Subcutaneous abdominal adipose tissue (tissue), 5 donors: Measurements from ENCODE around the gene CYB5B.

Experiments used
- H3K27ac ChIP-seq: one replicate; pipeline ENCODE4 v1.7.0; 2013; ENCODE audit warnings: low read depth, mild to moderate bottlenecking, inconsistent platforms, low read length, moderate library complexity
- H3K27me3 ChIP-seq, 5 donors: one replicate each; pipeline ENCODE4 v1.7.0; 2013; ENCODE audit warnings: low read length in 5 of 5, inconsistent platforms in 1 of 5; ENCODE audit not compliant: control insufficient read depth in 5 of 5, insufficient read depth in 4 of 5
- H3K36me3 ChIP-seq, 5 donors: one replicate each; pipeline ENCODE4 v1.7.0; 2013; ENCODE audit warnings: low read length in 5 of 5; ENCODE audit not compliant: control insufficient read depth in 5 of 5, insufficient read depth in 5 of 5
- H3K4me1 ChIP-seq, 5 donors: one replicate each; pipeline ENCODE4 v1.7.0; 2013; ENCODE audit warnings: low read length in 5 of 5, mild to moderate bottlenecking in 3 of 5, moderate library complexity in 1 of 5; ENCODE audit not compliant: control insufficient read depth in 5 of 5, insufficient read depth in 5 of 5
- H3K4me3 ChIP-seq, 5 donors: one replicate each; pipeline ENCODE4 v1.7.0; 2013; ENCODE audit warnings: low read length in 5 of 5, low read depth in 1 of 5
- H3K9ac ChIP-seq, 5 donors: one replicate each; pipeline ENCODE4 v1.7.0; 2013; ENCODE audit warnings: low read length in 5 of 5, mild to moderate bottlenecking in 4 of 5, moderate library complexity in 3 of 5
- H3K9me3 ChIP-seq, 5 donors: one replicate each; pipeline ENCODE4 v1.7.0; 2013; ENCODE audit warnings: low read length in 5 of 5; ENCODE audit not compliant: control insufficient read depth in 5 of 5
- donor health status: healthy.
- donor health status: healthy.
- donor health status: healthy.
- donor health status: healthy.
- donor health status: healthy.

CYB5B gene

DNA sequence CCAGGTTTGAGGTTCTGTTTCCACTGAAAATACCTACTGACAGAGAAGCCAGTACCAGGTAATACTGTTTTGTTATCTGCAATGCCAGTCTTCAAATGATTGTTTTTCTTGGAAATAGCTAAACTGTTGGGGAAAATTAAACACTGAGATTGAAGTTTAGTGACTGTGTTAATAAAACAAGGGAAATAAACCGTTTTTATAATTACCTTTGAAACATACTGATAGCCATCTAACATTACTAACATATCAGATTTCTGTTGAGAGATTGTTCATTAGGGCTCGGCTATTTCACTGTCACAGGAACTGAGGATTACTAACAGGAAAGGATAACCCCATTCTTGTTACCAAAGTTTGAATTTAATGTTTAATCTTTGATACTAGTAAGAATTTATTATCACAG, 42.1 kb downstream of the CYB5B start:
- peaks cover 0 to 25% (median 19%) of the 10 kb centered on the region in 5 donors for H3K4me1 ChIP-seq
- H3K27ac ChIP-seq: no peak overlapping the region
- H3K36me3 ChIP-seq: peaks cover 5 to 12% (median 7%) of the 10 kb centered on the region in 5 donors
- no peaks in the 10 kb centered on the region for H3K27me3 ChIP-seq
- no peaks in the 10 kb centered on the region for H3K9me3 ChIP-seq
- no peak overlapping the region for H3K9ac ChIP-seq
- no peak overlapping the region for H3K4me3 ChIP-seq

DNA sequence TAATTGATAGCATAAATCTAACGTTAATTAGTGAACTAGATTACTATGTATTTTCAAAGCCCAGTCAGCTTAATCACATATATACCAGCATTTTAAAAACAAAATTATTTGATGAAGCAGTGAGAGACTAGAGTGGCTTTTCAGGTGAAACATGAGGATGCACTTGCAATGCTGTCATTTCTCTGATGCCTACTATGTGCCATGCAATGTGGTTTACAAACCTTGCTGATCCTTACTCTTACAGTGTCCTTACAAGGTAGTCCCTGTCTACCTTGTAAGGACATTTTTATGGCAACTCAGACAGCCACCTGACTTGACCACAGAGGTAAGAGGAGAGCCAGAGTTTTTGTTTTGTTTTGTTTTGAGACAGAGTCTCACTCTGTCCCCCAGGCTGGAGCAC, 42.7 kb downstream of the CYB5B start:
- no peaks in the 10 kb centered on the region for H3K9me3 ChIP-seq
- no peak overlapping the region for H3K27ac ChIP-seq
- H3K36me3 ChIP-seq: peaks cover 0 to 12% (median 7%) of the 10 kb centered on the region in 5 donors
- peaks cover 0 to 25% (median 19%) of the 10 kb centered on the region in 5 donors for H3K4me1 ChIP-seq
- no peak overlapping the region for H3K9ac ChIP-seq
- H3K27me3 ChIP-seq: no peaks in the 10 kb centered on the region
- H3K4me3 ChIP-seq: no peak overlapping the region

DNA sequence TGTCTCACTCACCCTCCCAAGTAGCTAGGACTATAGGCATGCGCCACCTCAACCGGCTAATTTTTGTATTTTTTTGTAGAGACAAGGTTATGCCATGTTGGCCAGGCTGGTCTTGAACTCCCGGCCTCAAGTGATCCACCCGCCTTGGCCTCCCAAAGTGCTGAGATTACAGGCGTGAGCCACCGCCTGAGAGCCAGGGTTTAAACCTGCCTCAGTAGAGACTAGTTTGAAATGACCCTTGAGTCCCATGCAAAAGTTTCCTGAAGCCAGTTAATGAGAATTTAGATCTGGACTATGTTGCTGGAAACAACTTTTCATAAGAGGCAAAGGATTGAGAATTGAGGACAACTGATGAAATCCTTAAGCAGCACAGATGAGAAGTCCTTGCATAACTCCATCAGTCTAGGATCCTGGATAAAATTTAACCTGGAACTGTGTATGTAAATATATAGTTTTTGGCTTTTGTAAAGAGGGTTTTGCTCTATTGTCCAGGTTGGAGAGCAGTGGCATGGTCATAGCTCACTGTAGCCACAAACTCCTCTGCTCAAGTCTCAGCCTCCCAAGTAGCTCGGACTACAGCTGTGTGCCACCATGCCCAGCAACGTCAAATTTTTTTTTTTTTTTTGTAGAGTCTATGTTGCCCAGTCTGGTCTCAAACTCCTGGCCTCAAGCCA, 43.2 kb downstream of the CYB5B start:
- H3K27me3 ChIP-seq: no peaks in the 10 kb centered on the region
- no peak overlapping the region for H3K27ac ChIP-seq
- no peaks in the 10 kb centered on the region for H3K9me3 ChIP-seq
- H3K36me3 ChIP-seq: peaks cover 0 to 8% (median 3%) of the 10 kb centered on the region in 5 donors
- H3K4me1 ChIP-seq: peaks cover 0 to 25% (median 19%) of the 10 kb centered on the region in 5 donors
- no peak overlapping the region for H3K4me3 ChIP-seq
- H3K9ac ChIP-seq: no peak overlapping the region

DNA sequence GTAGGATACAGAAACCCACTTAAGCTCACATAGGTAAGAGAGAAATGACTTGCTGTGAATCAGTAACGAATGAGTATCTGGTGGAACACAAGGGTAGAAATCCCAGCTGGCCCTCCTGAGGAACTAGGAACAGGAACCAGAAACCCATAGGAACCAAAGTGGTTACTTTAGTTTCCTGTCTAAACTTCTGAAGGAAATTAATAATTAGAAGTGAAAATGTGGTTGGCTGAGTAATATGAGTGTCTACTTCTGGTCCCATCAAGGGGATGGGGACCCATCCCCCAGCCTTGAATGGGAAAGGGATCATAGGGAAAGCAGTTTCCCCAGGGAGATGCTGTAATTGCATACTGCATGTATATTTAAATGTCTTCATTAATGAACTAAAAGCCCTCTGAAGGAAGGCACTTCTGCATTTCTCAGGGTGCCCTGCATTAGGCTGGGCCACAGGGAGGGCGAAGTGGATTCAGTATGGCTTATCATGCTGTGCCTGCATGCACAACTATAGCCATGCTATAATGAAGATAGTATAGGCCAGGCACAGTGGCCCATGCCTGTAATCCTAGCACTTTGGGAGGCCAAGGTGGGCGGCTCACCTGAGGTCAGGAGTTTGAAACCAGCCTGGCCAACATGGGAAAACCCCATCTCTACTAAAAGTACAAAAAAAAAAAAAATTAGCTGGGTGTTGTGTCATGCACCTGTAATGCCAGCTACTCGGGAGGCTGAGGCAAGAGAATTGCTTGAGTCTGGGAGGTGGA, 45.6 kb downstream of the CYB5B start:
- Histone ChIP-seq H3K9ac (no peak overlapping the region), H3K9me3 (no peaks in the 10 kb centered on the region), H3K27me3 (no peaks in the 10 kb centered on the region), H3K27ac (no peak overlapping the region), H3K4me3 (no peak overlapping the region), H3K36me3 (peaks cover 0 to 2% (median 0%) of the 10 kb centered on the region in 5 donors), H3K4me1 (peaks cover 0 to 18% (median 14%) of the 10 kb centered on the region in 5 donors)

DNA sequence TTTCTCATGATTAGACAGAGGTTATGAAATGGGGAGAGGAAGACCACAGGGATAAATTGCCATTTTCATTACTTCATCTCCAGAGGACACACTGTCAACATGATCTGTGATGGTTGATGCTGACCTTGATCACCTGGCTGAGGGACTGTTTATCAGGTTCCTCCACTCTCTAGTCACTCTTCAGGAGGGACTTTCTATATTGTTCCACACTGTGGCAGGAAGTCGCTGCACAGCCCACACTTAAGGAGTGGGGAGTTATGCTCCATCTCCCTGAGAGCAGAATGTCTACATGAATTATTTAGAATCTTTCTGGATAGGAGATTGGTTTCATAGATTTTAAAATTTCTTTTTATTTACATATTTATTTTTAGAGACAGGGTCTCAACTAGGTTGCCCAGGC, 46.7 kb downstream of the CYB5B start:
- H3K27me3 ChIP-seq: no peaks in the 10 kb centered on the region
- H3K9ac ChIP-seq: no peak overlapping the region
- H3K4me1 ChIP-seq: peaks cover 0 to 10% (median 8%) of the 10 kb centered on the region in 5 donors
- H3K27ac ChIP-seq: no peak overlapping the region
- no peaks in the 10 kb centered on the region for H3K9me3 ChIP-seq
- H3K36me3 ChIP-seq: no peaks in the 10 kb centered on the region
- H3K4me3 ChIP-seq: no peak overlapping the region

DNA sequence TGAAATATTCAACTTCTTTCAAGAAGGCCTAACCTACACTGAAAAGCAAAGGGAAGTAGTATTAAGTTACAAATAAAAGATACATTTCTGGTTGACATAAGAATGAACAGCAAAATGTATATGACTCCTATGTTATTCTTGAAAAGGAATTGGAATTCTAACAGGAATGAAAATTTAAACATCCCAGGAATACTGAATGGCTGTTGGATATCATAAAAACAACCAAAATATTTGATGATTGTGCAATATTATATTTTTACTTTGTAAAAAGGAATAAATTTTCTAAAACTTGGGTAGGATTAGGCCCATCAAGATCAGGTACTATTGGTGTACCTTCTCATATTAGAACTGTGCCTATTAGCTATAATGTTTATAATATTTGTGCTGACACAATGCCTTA, 50.0 kb downstream of the CYB5B start:
- no peak overlapping the region for H3K9ac ChIP-seq
- peaks cover 0 to 3% (median 0%) of the 10 kb centered on the region in 5 donors for H3K27me3 ChIP-seq
- no peaks in the 10 kb centered on the region for H3K36me3 ChIP-seq
- peaks cover 0 to 18% (median 12%) of the 10 kb centered on the region in 5 donors for H3K4me1 ChIP-seq
- H3K9me3 ChIP-seq: no peaks in the 10 kb centered on the region
- H3K4me3 ChIP-seq: no peak overlapping the region
- no peak overlapping the region for H3K27ac ChIP-seq

DNA sequence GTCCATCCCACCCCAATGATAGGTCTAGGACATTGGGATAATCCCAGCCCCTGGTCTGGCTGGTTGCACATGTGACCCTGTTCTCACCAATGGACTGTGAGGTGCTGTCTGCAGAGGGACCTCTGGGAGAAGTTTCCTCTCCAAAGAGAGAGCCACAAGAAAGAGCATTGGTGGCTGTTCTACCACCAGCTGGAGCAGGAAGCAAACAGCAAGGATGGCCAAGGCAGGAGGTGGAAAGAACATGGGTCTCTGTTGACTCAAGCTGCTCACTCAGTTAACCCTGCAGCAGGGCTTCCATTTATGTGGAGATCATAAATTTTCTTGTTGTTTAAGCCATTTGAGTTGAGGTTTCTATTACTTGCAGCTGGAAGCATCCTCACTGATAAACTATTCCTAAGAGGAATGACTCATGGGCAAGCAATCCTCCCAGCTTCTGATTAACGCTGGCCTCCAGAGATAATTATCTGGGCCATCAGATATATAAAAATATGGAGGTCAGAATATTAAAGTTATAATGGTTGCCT, 52.6 kb downstream of the CYB5B start:
- Histone ChIP-seq H3K27me3 (peaks cover 0 to 3% (median 0%) of the 10 kb centered on the region in 5 donors), H3K36me3 (no peaks in the 10 kb centered on the region), H3K4me1 (peaks cover 3 to 16% (median 10%) of the 10 kb centered on the region in 5 donors), H3K4me3 (peak overlapping the region in 1 of 5 donors; percentile 12), H3K9me3 (no peaks in the 10 kb centered on the region), H3K9ac (no peak overlapping the region), H3K27ac (peak overlapping the region; percentile 38)

DNA sequence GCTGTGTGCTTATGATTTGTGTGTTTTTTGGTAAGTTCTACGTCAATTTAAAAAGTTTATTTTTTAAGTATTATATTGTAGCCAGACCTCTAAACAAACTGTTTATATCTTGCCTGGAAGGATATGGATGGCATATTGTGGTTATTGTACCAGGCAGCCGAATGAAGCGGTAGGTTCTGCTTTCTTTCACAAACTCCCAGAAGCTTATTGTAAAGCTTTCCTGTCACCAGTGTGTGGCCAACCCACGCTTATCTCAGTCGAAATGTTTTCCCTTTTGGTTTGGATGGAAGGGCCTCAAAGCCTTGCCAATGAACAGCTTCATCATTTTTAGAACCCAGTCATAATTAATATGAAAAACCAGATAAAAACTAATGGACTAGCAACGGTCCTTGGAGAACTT, 53.1 kb downstream of the CYB5B start:
- H3K9me3 ChIP-seq: no peaks in the 10 kb centered on the region
- H3K27me3 ChIP-seq: peaks cover 0 to 3% (median 0%) of the 10 kb centered on the region in 5 donors
- H3K36me3 ChIP-seq: no peaks in the 10 kb centered on the region
- peak overlapping the region; percentile 38 for H3K27ac ChIP-seq
- H3K4me1 ChIP-seq: peaks cover 4 to 22% (median 15%) of the 10 kb centered on the region in 5 donors
- no peak overlapping the region for H3K9ac ChIP-seq
- H3K4me3 ChIP-seq: no peak overlapping the region

DNA sequence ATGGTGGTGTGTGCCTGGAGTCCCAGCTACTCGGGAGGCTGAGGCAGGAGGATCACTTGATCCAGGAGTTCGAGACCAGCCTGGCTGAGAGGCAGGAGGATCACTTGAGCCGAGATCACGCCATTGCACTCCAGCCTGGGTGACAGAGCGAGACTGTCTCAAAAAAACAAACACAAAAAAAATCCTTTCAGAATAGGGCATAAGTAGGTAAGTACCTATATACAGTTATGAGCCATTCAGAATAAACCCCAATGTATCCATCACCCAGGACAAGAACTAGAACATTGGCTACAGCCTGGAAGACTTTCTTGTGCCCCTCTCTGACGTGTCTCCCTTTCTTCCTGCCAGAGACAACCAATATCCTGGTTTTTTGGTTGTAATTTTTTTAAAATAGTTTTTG, 54.3 kb downstream of the CYB5B start:
- Histone ChIP-seq H3K4me3 (no peak overlapping the region), H3K27me3 (peaks cover 0 to 3% (median 0%) of the 10 kb centered on the region in 5 donors), H3K27ac (no peak overlapping the region), H3K36me3 (no peaks in the 10 kb centered on the region), H3K4me1 (peaks cover 7 to 31% (median 18%) of the 10 kb centered on the region in 5 donors), H3K9ac (no peak overlapping the region), H3K9me3 (no peaks in the 10 kb centered on the region)

DNA sequence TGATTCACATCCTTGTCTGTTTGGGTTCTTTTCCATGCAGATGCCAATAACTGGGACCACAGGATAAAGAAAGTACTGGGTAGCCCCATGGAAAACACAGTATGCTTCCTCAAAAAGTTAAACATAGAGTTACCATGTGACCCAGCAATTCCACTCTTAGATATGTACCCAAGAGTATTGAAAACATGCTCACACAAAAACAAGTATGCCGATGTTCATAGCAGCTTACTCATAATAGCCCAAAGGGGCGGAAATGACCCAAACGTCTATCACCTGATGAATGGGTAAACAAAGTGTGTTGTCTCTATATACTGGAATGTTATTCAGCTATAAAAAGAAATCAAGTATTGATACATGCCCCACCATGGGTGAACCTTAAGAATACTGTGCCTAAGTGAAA, 55.4 kb downstream of the CYB5B start:
- Histone ChIP-seq H3K4me1 (peaks cover 7 to 33% (median 18%) of the 10 kb centered on the region in 5 donors), H3K36me3 (no peaks in the 10 kb centered on the region), H3K27ac (no peak overlapping the region), H3K9ac (no peak overlapping the region), H3K9me3 (no peaks in the 10 kb centered on the region), H3K27me3 (peaks cover 0 to 3% (median 0%) of the 10 kb centered on the region in 5 donors), H3K4me3 (no peak overlapping the region)
